Gastrocnemius medialis (tissue), 4 donors: ENCODE measurements around the gene SAP30L.

Source experiments
- POLR2A ChIP-seq, 2 donors: fragments of 450-650 bp; IDR thresholded peaks; one replicate each; pipeline ENCODE4 v1.6.1; 2017; ENCODE audit warnings: antibody characterized with exemption in 2 of 2, mild to moderate bottlenecking in 2 of 2, moderate library complexity in 2 of 2
- TF ChIP-seq, protein P1 (sequence below), 5 experiments: fragments of 450-650 bp in 3 of 5; fragments of 200-600 bp in 2 of 5; sonication (generic) in 2 of 5; IDR thresholded peaks in 4 of 5; conservative IDR thresholded peaks in 1 of 5; 1 replicate in 4 of 5; 2 replicates in 1 of 5; pipeline ENCODE4 v1.5.1; 2016 to 2019; ENCODE audit warnings: antibody characterized with exemption in 5 of 5, mild to moderate bottlenecking in 3 of 5, moderate library complexity in 3 of 5

DNA sequence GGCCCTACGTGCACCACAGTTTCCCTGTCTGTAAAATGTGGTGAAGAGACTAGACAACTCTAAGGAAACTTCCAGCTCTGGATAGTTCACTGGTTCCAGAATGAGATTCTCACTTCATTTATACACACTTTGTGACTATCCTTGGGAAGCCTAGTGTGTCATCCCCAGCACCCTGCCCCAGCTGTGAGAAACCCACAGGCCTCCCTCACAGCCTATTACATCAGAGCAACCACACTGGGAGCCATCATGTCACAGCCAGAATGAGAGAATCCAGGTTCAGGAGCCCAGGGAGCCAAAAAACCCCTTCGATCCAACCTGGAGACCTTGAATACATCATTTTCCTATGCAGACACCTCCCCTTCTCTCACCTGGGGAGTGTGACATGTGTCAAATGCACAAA lies 53.2 kb downstream of the SAP30L start:
- TF ChIP-seq, protein P1, sequence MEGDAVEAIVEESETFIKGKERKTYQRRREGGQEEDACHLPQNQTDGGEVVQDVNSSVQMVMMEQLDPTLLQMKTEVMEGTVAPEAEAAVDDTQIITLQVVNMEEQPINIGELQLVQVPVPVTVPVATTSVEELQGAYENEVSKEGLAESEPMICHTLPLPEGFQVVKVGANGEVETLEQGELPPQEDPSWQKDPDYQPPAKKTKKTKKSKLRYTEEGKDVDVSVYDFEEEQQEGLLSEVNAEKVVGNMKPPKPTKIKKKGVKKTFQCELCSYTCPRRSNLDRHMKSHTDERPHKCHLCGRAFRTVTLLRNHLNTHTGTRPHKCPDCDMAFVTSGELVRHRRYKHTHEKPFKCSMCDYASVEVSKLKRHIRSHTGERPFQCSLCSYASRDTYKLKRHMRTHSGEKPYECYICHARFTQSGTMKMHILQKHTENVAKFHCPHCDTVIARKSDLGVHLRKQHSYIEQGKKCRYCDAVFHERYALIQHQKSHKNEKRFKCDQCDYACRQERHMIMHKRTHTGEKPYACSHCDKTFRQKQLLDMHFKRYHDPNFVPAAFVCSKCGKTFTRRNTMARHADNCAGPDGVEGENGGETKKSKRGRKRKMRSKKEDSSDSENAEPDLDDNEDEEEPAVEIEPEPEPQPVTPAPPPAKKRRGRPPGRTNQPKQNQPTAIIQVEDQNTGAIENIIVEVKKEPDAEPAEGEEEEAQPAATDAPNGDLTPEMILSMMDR (IDR thresholded peaks at IDR 0.05 in 4 of 5, conservative IDR thresholded peaks at IDR 0.05 in 1 of 5), result no peak
- no peak for TF ChIP-seq POLR2A (IDR thresholded peaks at IDR 0.05)
